ENCODE measurements around the gene OR10G3.

OR10G3 gene

DNA sequence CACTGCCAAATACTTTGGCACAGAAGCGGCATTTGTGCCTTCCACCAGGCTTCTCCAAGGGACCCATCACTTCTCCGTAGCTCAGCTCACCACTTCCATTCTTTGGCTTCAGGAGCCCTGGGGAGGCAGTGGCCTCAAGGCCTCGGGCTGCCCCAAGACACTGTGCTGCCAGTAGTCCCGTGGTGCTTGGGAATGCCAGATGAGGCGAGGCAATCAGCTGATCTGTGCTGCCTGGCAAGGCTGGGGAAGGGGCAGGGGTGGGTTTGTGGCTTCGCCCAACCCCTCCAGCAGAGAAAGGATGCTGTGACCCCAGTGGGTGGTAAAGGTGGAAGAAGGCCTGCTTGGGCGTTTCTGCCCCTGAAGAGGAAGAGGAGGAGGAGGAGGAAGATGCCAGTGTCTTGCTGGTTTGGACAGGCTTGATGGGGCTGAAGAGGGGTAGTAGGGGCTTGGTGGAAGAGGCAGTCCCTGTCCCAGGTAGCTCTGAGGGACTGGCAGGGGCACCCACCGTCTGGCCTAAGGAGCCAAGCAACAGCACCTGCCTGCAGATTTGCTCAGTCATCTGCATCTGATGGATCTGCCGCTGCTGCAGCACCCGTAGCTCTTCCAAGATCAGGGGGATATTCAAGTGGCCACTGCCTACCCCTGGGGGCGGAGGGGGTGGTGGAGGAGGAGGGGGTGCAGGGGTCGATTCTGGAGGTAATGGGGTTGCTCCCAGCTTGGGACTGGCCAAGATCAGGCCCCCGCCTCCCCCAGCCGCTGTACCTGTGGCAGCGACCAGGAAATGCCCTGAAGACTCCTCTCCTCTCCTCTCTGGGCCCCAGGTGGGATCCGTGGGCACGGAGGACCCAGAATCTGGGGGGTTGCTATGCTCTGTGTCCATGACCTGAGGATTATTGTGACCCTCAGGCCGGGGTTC is 55.0 kb downstream of the OR10G3 start:
- no CpG with 5 or more reads among the region's 18 CpGs for WGBS (ENCODE audit: extremely low coverage, insufficient coverage, insufficient read length)
- Histone ChIP-seq H3K4me2 (ENCODE audit: low read length) (peak overlapping the region; percentile 84), H4K91ac (ENCODE audit: low read depth, low read length) (peak overlapping the region; percentile 10), H4K12ac (ENCODE audit: low read depth, low read length) (no peak overlapping the region), H4K8ac (ENCODE audit: low read depth, low read length) (no peak overlapping the region), H2BK5ac (ENCODE audit: low read depth, low read length, poor library complexity) (no peak overlapping the region), H3K4ac (ENCODE audit: low read depth, low read length) (no peak overlapping the region), H2AFZ (ENCODE audit: insufficient read depth, low read length, poor library complexity) (no peak overlapping the region), H3K4me1 (ENCODE audit: control insufficient read depth in 1 of 2, insufficient read depth in 2 of 2, low read length in 2 of 2) (peaks cover 5 to 8% of the 10 kb centered on the region in 2 experiments), H3K27me3 (ENCODE audit: insufficient read depth, low read length) (no peaks in the 10 kb centered on the region), H2BK12ac (ENCODE audit: low read length) (no peak overlapping the region), H3K14ac (ENCODE audit: low read length) (no peak overlapping the region), H2BK120ac (ENCODE audit: insufficient read depth, low read length, poor library complexity) (no peak overlapping the region), H3K79me2 (ENCODE audit: control insufficient read depth, insufficient read depth, low read length, poor library complexity) (peaks cover 1% of the 10 kb centered on the region), H3K23ac (ENCODE audit: low read length) (no peak overlapping the region), H3K4me3 (ENCODE audit: low read depth, low read length) (no peak overlapping the region), H3K9me3 (ENCODE audit: insufficient read depth, low read depth, low read length) (peaks cover 1% of the 10 kb centered on the region), H3K36me3 (ENCODE audit: control insufficient read depth in 1 of 2, insufficient read depth in 2 of 2, low read length in 2 of 2) (peaks cover 4 to 8% of the 10 kb centered on the region in 2 experiments), H3K27ac (ENCODE audit: low read depth, low read length) (no peak overlapping the region), H2AK5ac (ENCODE audit: low read length) (no peak overlapping the region), H3K18ac (ENCODE audit: low read length) (no peak overlapping the region), H3K9ac (ENCODE audit: low read length) (no peak overlapping the region), H3K79me1 (ENCODE audit: low read length) (no peaks in the 10 kb centered on the region)
- DNase-seq, result no peak

DNA sequence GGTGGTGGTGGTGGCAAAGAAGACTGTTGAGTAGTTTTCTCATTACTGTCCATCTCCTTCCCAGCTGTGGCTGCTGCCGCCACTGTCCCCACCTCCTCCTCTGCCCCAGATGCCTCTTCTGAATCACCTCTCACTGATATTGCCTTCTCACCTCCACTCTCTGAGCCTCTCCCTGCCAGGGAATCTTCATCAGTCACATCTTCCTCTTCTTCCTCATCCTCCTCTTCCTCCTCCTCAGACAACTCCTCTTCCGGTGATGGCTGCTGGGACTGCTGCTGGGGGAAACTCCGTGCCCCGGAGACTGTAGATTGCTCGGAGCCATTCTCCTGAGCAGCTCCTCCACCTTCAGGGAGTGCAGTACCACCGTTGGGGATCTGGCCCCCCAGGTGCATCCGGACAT is 56.7 kb downstream of the OR10G3 start:
- Histone ChIP-seq H3K27ac (ENCODE audit: low read depth, low read length) (no peak overlapping the region), H3K9ac (ENCODE audit: low read length) (no peak overlapping the region), H2AK5ac (ENCODE audit: low read length) (no peak overlapping the region), H3K79me1 (ENCODE audit: low read length) (no peaks in the 10 kb centered on the region), H4K8ac (ENCODE audit: low read depth, low read length) (no peak overlapping the region), H2BK5ac (ENCODE audit: low read depth, low read length, poor library complexity) (no peak overlapping the region), H4K91ac (ENCODE audit: low read depth, low read length) (no peak overlapping the region), H3K14ac (ENCODE audit: low read length) (no peak overlapping the region), H3K79me2 (ENCODE audit: control insufficient read depth, insufficient read depth, low read length, poor library complexity) (peaks cover 1% of the 10 kb centered on the region), H3K4me3 (ENCODE audit: low read depth, low read length) (no peak overlapping the region), H2BK12ac (ENCODE audit: low read length) (no peak overlapping the region), H2AFZ (ENCODE audit: insufficient read depth, low read length, poor library complexity) (no peak overlapping the region), H2BK120ac (ENCODE audit: insufficient read depth, low read length, poor library complexity) (no peak overlapping the region), H4K12ac (ENCODE audit: low read depth, low read length) (no peak overlapping the region), H3K36me3 (ENCODE audit: control insufficient read depth in 1 of 2, insufficient read depth in 2 of 2, low read length in 2 of 2) (peaks cover 4 to 8% of the 10 kb centered on the region in 2 experiments), H3K27me3 (ENCODE audit: insufficient read depth, low read length) (no peaks in the 10 kb centered on the region), H3K18ac (ENCODE audit: low read length) (no peak overlapping the region), H3K9me3 (ENCODE audit: insufficient read depth, low read depth, low read length) (peaks cover 1% of the 10 kb centered on the region), H3K23ac (ENCODE audit: low read length) (no peak overlapping the region), H3K4ac (ENCODE audit: low read depth, low read length) (no peak overlapping the region), H3K4me2 (ENCODE audit: low read length) (no peak overlapping the region), H3K4me1 (ENCODE audit: control insufficient read depth in 1 of 2, insufficient read depth in 2 of 2, low read length in 2 of 2) (peaks cover 5 to 8% of the 10 kb centered on the region in 2 experiments)
- DNase-seq, result no peak
- WGBS (ENCODE audit: extremely low coverage, insufficient coverage, insufficient read length), result no CpG with 5 or more reads among the region's 7 CpGs

DNA sequence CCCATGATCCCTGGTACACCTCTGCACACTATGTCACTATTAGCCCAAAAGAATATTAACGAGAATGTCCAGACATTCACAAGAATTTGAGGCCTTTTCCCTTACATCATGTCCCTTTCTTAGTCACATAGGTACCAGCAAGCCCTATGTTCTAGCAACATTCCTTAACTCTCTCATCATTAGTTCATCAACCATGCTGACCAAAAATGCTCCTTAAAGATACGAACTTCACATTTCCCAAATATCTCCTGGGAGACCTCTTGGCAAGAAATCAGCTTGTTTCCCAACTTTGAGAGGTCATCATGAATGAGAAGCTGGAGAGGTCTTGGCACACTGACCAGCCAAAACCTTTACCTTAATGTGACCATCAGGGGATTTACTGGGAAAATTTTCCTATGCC is 58.4 kb downstream of the OR10G3 start:
- H2BK5ac ChIP-seq (ENCODE audit: low read depth, low read length, poor library complexity), result no peak overlapping the region
- H4K91ac ChIP-seq (ENCODE audit: low read depth, low read length), result no peak overlapping the region
- H3K27me3 ChIP-seq (ENCODE audit: insufficient read depth, low read length), result no peaks in the 10 kb centered on the region
- H3K4me1 ChIP-seq (ENCODE audit: control insufficient read depth in 1 of 2, insufficient read depth in 2 of 2, low read length in 2 of 2), result peaks cover 2 to 3% of the 10 kb centered on the region in 2 experiments
- H3K4ac ChIP-seq (ENCODE audit: low read depth, low read length), result no peak overlapping the region
- H3K36me3 ChIP-seq (ENCODE audit: control insufficient read depth in 1 of 2, insufficient read depth in 2 of 2, low read length in 2 of 2), result peaks cover 4 to 8% of the 10 kb centered on the region in 2 experiments
- H4K8ac ChIP-seq (ENCODE audit: low read depth, low read length), result no peak overlapping the region
- no peak overlapping the region for H4K12ac ChIP-seq (ENCODE audit: low read depth, low read length)
- no peak overlapping the region for H2BK12ac ChIP-seq (ENCODE audit: low read length)
- H2AK5ac ChIP-seq (ENCODE audit: low read length), result no peak overlapping the region
- peaks cover 1% of the 10 kb centered on the region for H3K79me2 ChIP-seq (ENCODE audit: control insufficient read depth, insufficient read depth, low read length, poor library complexity)
- H3K4me3 ChIP-seq (ENCODE audit: low read depth, low read length), result no peak overlapping the region
- H3K9me3 ChIP-seq (ENCODE audit: insufficient read depth, low read depth, low read length), result peaks cover 1% of the 10 kb centered on the region
- no peak overlapping the region for H3K18ac ChIP-seq (ENCODE audit: low read length)
- H3K23ac ChIP-seq (ENCODE audit: low read length), result no peak overlapping the region
- no peak overlapping the region for H3K14ac ChIP-seq (ENCODE audit: low read length)
- no peak overlapping the region for H3K27ac ChIP-seq (ENCODE audit: low read depth, low read length)
- H3K4me2 ChIP-seq (ENCODE audit: low read length), result no peak overlapping the region
- WGBS (ENCODE audit: extremely low coverage, insufficient coverage, insufficient read length), result no CpG with 5 or more reads among the region's 2 CpGs
- DNase-seq, result peak; percentile 76 to 96
- no peak overlapping the region for H2AFZ ChIP-seq (ENCODE audit: insufficient read depth, low read length, poor library complexity)
- no peak overlapping the region for H3K9ac ChIP-seq (ENCODE audit: low read length)
- no peak overlapping the region for H2BK120ac ChIP-seq (ENCODE audit: insufficient read depth, low read length, poor library complexity)
- H3K79me1 ChIP-seq (ENCODE audit: low read length), result no peaks in the 10 kb centered on the region

DNA sequence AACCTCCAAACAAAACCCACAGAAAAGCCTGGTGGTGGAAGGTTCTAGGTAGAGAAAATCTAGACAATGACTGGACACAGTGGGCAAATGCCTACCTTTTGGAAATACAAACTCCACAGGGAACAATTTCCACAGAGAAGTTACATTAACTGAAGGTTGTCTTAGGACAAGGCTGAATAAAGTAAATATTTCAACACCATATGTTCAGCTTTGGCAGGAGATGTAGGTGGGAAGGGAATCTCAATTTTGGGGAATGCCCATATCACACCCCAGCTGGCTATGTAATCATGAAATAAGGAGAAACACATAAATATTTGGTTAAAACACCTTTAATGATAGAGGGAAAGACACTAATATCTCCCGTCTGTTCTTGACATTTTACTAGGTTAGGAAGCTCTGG is 59.1 kb downstream of the OR10G3 start:
- no peak overlapping the region for H3K27ac ChIP-seq (ENCODE audit: low read depth, low read length)
- H3K4me1 ChIP-seq (ENCODE audit: control insufficient read depth in 1 of 2, insufficient read depth in 2 of 2, low read length in 2 of 2), result peaks cover 2 to 3% of the 10 kb centered on the region in 2 experiments
- no peak overlapping the region for H2AK5ac ChIP-seq (ENCODE audit: low read length)
- no peak overlapping the region for H2BK5ac ChIP-seq (ENCODE audit: low read depth, low read length, poor library complexity)
- no peak overlapping the region for H4K91ac ChIP-seq (ENCODE audit: low read depth, low read length)
- no peaks in the 10 kb centered on the region for H3K79me1 ChIP-seq (ENCODE audit: low read length)
- H3K14ac ChIP-seq (ENCODE audit: low read length), result no peak overlapping the region
- H3K18ac ChIP-seq (ENCODE audit: low read length), result no peak overlapping the region
- H3K27me3 ChIP-seq (ENCODE audit: insufficient read depth, low read length), result no peaks in the 10 kb centered on the region
- H3K4ac ChIP-seq (ENCODE audit: low read depth, low read length), result no peak overlapping the region
- no peak overlapping the region for H4K12ac ChIP-seq (ENCODE audit: low read depth, low read length)
- H2BK12ac ChIP-seq (ENCODE audit: low read length), result no peak overlapping the region
- no CpG with 5 or more reads among the region's 1 CpG for WGBS (ENCODE audit: extremely low coverage, insufficient coverage, insufficient read length)
- peaks cover 4 to 8% of the 10 kb centered on the region in 2 experiments for H3K36me3 ChIP-seq (ENCODE audit: control insufficient read depth in 1 of 2, insufficient read depth in 2 of 2, low read length in 2 of 2)
- H2AFZ ChIP-seq (ENCODE audit: insufficient read depth, low read length, poor library complexity), result no peak overlapping the region
- no peak overlapping the region for H2BK120ac ChIP-seq (ENCODE audit: insufficient read depth, low read length, poor library complexity)
- no peak overlapping the region for H3K4me3 ChIP-seq (ENCODE audit: low read depth, low read length)
- no peak overlapping the region for H3K23ac ChIP-seq (ENCODE audit: low read length)
- no peak overlapping the region for H3K9ac ChIP-seq (ENCODE audit: low read length)
- no peak for DNase-seq
- H3K4me2 ChIP-seq (ENCODE audit: low read length), result no peak overlapping the region
- no peak overlapping the region for H4K8ac ChIP-seq (ENCODE audit: low read depth, low read length)
- H3K79me2 ChIP-seq (ENCODE audit: control insufficient read depth, insufficient read depth, low read length, poor library complexity), result no peaks in the 10 kb centered on the region
- H3K9me3 ChIP-seq (ENCODE audit: insufficient read depth, low read depth, low read length), result peaks cover 1% of the 10 kb centered on the region

Measured in trophoblast cell (in vitro differentiated cells and primary cell).